ENCODE results near the gene ACADVL.

Gene ACADVL

GRCh38 chr17:7233701-7234082 is 14.0 kb downstream of the ACADVL start:
- in situ Hi-C loops (cut with HindIII; ENCODE audit: low pct_ligation_motif_present, low sequenced_read_pairs): no loop called here
- peak; percentile 33 for DNase-seq
- no peak for TF ChIP-seq CTCF (IDR thresholded peaks at IDR 0.05; ENCODE audit: low read depth, low read length, missing control alignments)
- peak overlapping the region; percentile 55 for H3K27ac ChIP-seq
- peak overlapping the region; percentile 81 for H3K4me3 ChIP-seq (ENCODE audit: low read depth, low read length)
- H3K27me3 ChIP-seq (replicated peaks): no peaks in the 10 kb centered on the region
- H3K36me3 ChIP-seq (replicated peaks): peaks cover 40% of the 10 kb centered on the region

- no peaks in the 10 kb centered on the region for H3K27me3 ChIP-seq (replicated peaks)
- DNase-seq: peak; percentile 91
- in situ Hi-C loops (cut with HindIII; ENCODE audit: low pct_ligation_motif_present, low sequenced_read_pairs): no loop called here
- peak within 1 kb of the TSS; percentile 55 for H3K27ac ChIP-seq
- H3K36me3 ChIP-seq (replicated peaks): peaks cover 35% of the 10 kb centered on the region
- H3K4me3 ChIP-seq (ENCODE audit: low read depth, low read length): peak within 1 kb of the TSS; percentile 81
- TF ChIP-seq CTCF (IDR thresholded peaks at IDR 0.05; ENCODE audit: low read depth, low read length, missing control alignments): no peak
Measured at GRCh38 chr17:7234083-7234951, 14.6 kb downstream of the ACADVL start, which contains the start of gene DVL2. Gene DVL2, minus strand, starts transcription at chr17:7234517. Its CDS starts 255 bp downstream, at chr17:7234262.

GRCh38 chr17:7235693-7236665 is 16.2 kb downstream of the ACADVL start:
- Histone ChIP-seq H3K27me3 (replicated peaks) (no peaks in the 10 kb centered on the region), H3K27ac (peak overlapping the region; percentile 6), H3K36me3 (replicated peaks) (peaks cover 35% of the 10 kb centered on the region), H3K4me3 (ENCODE audit: low read depth, low read length) (no peak overlapping the region)
- in situ Hi-C loops (cut with HindIII; ENCODE audit: low pct_ligation_motif_present, low sequenced_read_pairs): no loop called here
- peak; percentile 42 for DNase-seq
- TF ChIP-seq CTCF (IDR thresholded peaks at IDR 0.05; ENCODE audit: low read depth, low read length, missing control alignments): no peak

GRCh38 chr17:7236808-7237207 is 17.1 kb downstream of the ACADVL start:
- in situ Hi-C loops (cut with HindIII; ENCODE audit: low pct_ligation_motif_present, low sequenced_read_pairs): no loop called here
- DNase-seq: no peak
- no peaks in the 10 kb centered on the region for H3K27me3 ChIP-seq (replicated peaks)
- no peak overlapping the region for H3K27ac ChIP-seq
- no peak for TF ChIP-seq CTCF (IDR thresholded peaks at IDR 0.05; ENCODE audit: low read depth, low read length, missing control alignments)
- peak overlapping the region; percentile 94 for H3K4me3 ChIP-seq (ENCODE audit: low read depth, low read length)
- H3K36me3 ChIP-seq (replicated peaks): peaks cover 38% of the 10 kb centered on the region

GRCh38 chr17:7237266-7237760 is 17.6 kb downstream of the ACADVL start:
- peak overlapping the region; percentile 78 for H3K27ac ChIP-seq
- peaks cover 38% of the 10 kb centered on the region for H3K36me3 ChIP-seq (replicated peaks)
- TF ChIP-seq CTCF (IDR thresholded peaks at IDR 0.05; ENCODE audit: low read depth, low read length, missing control alignments): no peak
- in situ Hi-C loops (cut with HindIII; ENCODE audit: low pct_ligation_motif_present, low sequenced_read_pairs): no loop called here
- H3K27me3 ChIP-seq (replicated peaks): no peaks in the 10 kb centered on the region
- peak overlapping the region; percentile 94 for H3K4me3 ChIP-seq (ENCODE audit: low read depth, low read length)
- DNase-seq: no peak

Data from brain microvascular endothelial cell (primary cell).